Peyer's patch (tissue), 4 donors: ENCODE measurements around the gene NTN1.

Source experiments
- POLR2A ChIP-seq, 2 donors: fragments of 450-650 bp; IDR thresholded peaks; one replicate each; pipeline ENCODE4 v1.5.1; 2017; ENCODE audit warnings: antibody characterized with exemption in 2 of 2, mild to moderate bottlenecking in 2 of 2, moderate library complexity in 2 of 2
- TF ChIP-seq, protein P1 (sequence below), 6 experiments: fragments of 450-650 bp in 4 of 6; fragments of 200-600 bp in 2 of 6; sonication (generic) in 1 of 6; IDR thresholded peaks; one replicate each; pipeline ENCODE4 v1.5.1; 2017 to 2019; ENCODE audit warnings: antibody characterized with exemption in 6 of 6, mild to moderate bottlenecking in 3 of 6, moderate library complexity in 1 of 6

- no peak for TF ChIP-seq POLR2A (IDR thresholded peaks at IDR 0.05)
- TF ChIP-seq, protein P1, sequence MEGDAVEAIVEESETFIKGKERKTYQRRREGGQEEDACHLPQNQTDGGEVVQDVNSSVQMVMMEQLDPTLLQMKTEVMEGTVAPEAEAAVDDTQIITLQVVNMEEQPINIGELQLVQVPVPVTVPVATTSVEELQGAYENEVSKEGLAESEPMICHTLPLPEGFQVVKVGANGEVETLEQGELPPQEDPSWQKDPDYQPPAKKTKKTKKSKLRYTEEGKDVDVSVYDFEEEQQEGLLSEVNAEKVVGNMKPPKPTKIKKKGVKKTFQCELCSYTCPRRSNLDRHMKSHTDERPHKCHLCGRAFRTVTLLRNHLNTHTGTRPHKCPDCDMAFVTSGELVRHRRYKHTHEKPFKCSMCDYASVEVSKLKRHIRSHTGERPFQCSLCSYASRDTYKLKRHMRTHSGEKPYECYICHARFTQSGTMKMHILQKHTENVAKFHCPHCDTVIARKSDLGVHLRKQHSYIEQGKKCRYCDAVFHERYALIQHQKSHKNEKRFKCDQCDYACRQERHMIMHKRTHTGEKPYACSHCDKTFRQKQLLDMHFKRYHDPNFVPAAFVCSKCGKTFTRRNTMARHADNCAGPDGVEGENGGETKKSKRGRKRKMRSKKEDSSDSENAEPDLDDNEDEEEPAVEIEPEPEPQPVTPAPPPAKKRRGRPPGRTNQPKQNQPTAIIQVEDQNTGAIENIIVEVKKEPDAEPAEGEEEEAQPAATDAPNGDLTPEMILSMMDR (IDR thresholded peaks at IDR 0.05): no peak
Observed at GRCh38 chr17:9233761-9234160, 212.5 kb downstream of the NTN1 start.
